Vagina (tissue), 2 donors: ENCODE data around the gene IZUMO4.

Experiments used
- CTCF ChIP-seq, 3 experiments: fragments of 450-650 bp in 2 of 3; fragments of 200-600 bp in 1 of 3; sonication (generic) in 1 of 3; IDR thresholded peaks; one replicate each; pipeline ENCODE4 v1.5.1; 2017 to 2019; ENCODE audit warnings: antibody characterized with exemption in 3 of 3, mild to moderate bottlenecking in 2 of 3, moderate library complexity in 2 of 3
- POLR2A ChIP-seq, 2 donors: fragments of 450-650 bp; IDR thresholded peaks; one replicate each; pipeline ENCODE4 v1.6.1; 2017; ENCODE audit warnings: antibody characterized with exemption in 2 of 2, mild to moderate bottlenecking in 2 of 2, moderate library complexity in 2 of 2

DNA sequence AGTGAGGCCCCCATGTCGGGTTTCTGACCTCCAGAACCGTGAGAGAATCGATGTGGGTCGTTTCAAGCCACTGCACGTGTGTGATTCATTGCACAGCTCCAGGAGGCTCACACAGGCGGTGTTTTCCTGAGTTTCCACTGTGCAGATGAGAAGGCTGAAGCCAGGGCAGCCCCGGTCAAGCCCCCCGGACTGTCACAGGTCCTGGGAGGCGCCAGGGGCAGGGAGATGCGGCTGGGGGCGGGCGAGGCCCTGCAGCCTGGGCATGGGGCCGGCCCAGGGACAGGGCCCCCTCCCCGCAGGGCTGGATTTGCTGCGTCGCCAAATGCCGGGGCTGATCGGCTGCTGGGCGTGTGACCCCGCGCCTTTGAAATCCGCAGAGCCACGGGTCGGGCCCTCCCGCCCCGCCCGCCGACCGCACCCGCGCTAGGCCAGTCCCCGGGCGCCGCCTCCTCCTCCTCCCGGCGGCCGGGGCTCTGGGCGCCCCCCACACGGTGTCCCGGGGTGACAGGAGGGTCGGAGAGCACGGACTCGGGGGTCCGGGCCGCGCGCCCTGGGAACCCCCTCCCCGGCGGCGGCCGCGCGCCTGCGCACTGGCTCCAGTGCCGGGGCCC lies 35.7 kb upstream of the IZUMO4 start:
- peak; percentile 75 to 94 for TF ChIP-seq POLR2A (IDR thresholded peaks at IDR 0.05)
- TF ChIP-seq CTCF (IDR thresholded peaks at IDR 0.05): no peak
